Measurements from ENCODE around the gene THRA. TPM values are rescaled to one million over a fixed set of nuclear protein-coding genes. Genes with fewer than 3 reads are reported as not detected.
A peak's percentile ranks its signal among the peaks of the same experiment; 100 is the strongest.

The THRA gene
- total RNA-seq (ENCODE audit: unreplicated experiment), result 13.6 TPM
- long read RNA-seq, result 0 reads

DNA sequence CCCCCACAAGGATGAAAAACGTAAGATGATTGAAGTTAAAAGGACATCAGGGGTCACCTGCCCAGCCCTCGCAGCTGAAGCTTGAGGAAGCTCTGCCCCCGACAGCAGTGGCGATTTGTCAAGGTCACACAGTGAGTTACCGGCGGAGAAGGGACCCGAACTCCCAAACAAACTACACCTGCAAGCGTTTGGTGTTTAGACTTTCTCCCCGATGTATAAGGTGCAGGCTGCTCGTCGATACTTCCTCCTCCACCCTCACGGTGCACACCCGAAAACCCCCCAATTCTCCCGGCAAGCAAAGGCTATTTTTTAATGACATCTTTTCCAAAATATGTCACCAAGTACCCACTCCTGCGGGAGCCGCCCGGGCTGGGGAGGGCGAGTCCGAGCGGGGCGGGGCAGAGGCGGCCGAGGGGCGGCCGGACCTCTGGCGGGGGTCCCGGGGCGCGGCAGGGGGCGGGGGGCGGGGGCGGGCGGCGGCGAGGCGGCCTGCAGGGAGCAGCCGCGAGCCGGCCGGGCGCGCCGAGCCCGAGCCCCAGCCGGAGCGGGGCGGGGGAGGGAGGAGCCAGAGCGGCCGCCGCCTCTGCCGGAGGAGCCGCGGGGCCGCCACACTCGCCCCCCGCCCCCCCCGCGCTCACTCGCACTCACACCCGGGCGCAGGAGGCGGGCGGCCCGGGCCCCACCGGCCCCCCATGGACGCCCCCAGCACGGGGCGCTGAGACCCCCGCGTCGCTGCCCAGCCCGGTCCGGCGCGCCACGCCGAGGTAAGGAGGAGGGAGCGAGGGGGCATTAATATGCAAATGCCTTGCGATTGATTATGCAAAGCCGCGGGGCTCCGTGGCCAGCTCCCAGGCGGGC, at the start of gene THRA:
THRA (plus strand) TSS at position 637 of the 858 bp plus-strand sequence. CDS start 11,524 bp downstream, outside the sequence.
- peak; percentile 66 for DNase-seq (ENCODE audit: low spot score)
- peaks cover 5% of the 10 kb centered on the region for H3K36me3 Mint-ChIP-seq (ENCODE audit: low read depth, unreplicated experiment)
- no peaks in the 10 kb centered on the region for H3K9me3 Mint-ChIP-seq (ENCODE audit: unreplicated experiment)
- peaks cover 40% of the 10 kb centered on the region for H3K4me1 Mint-ChIP-seq (ENCODE audit: unreplicated experiment)
- peak within 1 kb of the TSS; percentile 94 for H3K4me3 Mint-ChIP-seq (ENCODE audit: unreplicated experiment)
- peaks cover 17% of the 10 kb centered on the region for H3K27me3 Mint-ChIP-seq (ENCODE audit: unreplicated experiment)
- TF ChIP-seq, protein P1, sequence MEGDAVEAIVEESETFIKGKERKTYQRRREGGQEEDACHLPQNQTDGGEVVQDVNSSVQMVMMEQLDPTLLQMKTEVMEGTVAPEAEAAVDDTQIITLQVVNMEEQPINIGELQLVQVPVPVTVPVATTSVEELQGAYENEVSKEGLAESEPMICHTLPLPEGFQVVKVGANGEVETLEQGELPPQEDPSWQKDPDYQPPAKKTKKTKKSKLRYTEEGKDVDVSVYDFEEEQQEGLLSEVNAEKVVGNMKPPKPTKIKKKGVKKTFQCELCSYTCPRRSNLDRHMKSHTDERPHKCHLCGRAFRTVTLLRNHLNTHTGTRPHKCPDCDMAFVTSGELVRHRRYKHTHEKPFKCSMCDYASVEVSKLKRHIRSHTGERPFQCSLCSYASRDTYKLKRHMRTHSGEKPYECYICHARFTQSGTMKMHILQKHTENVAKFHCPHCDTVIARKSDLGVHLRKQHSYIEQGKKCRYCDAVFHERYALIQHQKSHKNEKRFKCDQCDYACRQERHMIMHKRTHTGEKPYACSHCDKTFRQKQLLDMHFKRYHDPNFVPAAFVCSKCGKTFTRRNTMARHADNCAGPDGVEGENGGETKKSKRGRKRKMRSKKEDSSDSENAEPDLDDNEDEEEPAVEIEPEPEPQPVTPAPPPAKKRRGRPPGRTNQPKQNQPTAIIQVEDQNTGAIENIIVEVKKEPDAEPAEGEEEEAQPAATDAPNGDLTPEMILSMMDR (IDR thresholded peaks at IDR 0.05; ENCODE audit: unreplicated experiment), result no peak
- H3K27ac Mint-ChIP-seq (ENCODE audit: unreplicated experiment), result peak within 1 kb of the TSS; percentile 61

DNA sequence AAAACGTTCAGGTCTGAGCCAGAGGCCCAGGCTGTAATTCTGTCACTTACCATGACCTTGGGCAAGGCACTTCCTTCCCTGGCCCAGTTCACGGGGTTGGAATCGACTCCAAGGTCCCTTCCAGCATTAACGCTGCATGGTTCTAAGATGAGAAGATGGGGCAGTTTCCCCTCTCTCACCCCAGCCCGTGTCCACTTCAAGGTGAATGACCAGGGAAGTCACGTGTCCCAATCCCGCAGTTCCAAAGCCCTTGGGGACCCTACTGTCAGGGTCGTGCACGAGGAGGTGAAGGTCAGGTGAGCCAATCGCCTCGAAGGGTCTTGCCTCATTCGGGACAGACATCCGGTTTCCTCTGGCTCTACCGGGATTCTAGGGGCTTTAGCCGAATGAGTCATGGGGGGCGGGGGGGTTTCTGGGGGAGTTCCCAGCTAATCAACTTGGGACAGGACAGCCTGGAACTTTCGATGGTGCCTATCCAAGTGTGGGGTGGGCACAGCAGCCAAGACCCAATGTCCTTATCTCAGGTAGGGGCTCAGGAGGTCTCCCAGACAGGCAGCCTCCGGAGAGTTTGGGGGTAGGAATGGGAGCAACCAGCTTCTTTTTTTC, 48.3 kb upstream of the THRA start:
- peaks cover 13% of the 10 kb centered on the region for H3K36me3 Mint-ChIP-seq (ENCODE audit: low read depth, unreplicated experiment)
- H3K27me3 Mint-ChIP-seq (ENCODE audit: unreplicated experiment), result peaks cover 10% of the 10 kb centered on the region
- no peaks in the 10 kb centered on the region for H3K9me3 Mint-ChIP-seq (ENCODE audit: unreplicated experiment)
- TF ChIP-seq, protein P1 (IDR thresholded peaks at IDR 0.05; ENCODE audit: unreplicated experiment), result no peak
- peaks cover 6% of the 10 kb centered on the region for H3K4me1 Mint-ChIP-seq (ENCODE audit: unreplicated experiment)
- no peak overlapping the region for H3K27ac Mint-ChIP-seq (ENCODE audit: unreplicated experiment)
- no peak overlapping the region for H3K4me3 Mint-ChIP-seq (ENCODE audit: unreplicated experiment)
- no peak for DNase-seq (ENCODE audit: low spot score)

- Mint-ChIP-seq H3K4me3 (ENCODE audit: unreplicated experiment) (no peak within 1 kb of the TSS), H3K27me3 (ENCODE audit: unreplicated experiment) (peaks cover 10% of the 10 kb centered on the region), H3K9me3 (ENCODE audit: unreplicated experiment) (no peaks in the 10 kb centered on the region), H3K27ac (ENCODE audit: unreplicated experiment) (no peak within 1 kb of the TSS), H3K36me3 (ENCODE audit: low read depth, unreplicated experiment) (peaks cover 13% of the 10 kb centered on the region), H3K4me1 (ENCODE audit: unreplicated experiment) (peaks cover 4% of the 10 kb centered on the region)
- TF ChIP-seq, protein P1 (IDR thresholded peaks at IDR 0.05; ENCODE audit: unreplicated experiment), result no peak
- no peak for DNase-seq (ENCODE audit: low spot score)
Measured at GRCh38 chr17:40015005-40015997, 47.5 kb upstream of the THRA start, which contains the start of gene CSF3. Gene CSF3 (plus strand): TSS chr17:40015440. CDS start chr17:40015475, 35 bp downstream.

DNA sequence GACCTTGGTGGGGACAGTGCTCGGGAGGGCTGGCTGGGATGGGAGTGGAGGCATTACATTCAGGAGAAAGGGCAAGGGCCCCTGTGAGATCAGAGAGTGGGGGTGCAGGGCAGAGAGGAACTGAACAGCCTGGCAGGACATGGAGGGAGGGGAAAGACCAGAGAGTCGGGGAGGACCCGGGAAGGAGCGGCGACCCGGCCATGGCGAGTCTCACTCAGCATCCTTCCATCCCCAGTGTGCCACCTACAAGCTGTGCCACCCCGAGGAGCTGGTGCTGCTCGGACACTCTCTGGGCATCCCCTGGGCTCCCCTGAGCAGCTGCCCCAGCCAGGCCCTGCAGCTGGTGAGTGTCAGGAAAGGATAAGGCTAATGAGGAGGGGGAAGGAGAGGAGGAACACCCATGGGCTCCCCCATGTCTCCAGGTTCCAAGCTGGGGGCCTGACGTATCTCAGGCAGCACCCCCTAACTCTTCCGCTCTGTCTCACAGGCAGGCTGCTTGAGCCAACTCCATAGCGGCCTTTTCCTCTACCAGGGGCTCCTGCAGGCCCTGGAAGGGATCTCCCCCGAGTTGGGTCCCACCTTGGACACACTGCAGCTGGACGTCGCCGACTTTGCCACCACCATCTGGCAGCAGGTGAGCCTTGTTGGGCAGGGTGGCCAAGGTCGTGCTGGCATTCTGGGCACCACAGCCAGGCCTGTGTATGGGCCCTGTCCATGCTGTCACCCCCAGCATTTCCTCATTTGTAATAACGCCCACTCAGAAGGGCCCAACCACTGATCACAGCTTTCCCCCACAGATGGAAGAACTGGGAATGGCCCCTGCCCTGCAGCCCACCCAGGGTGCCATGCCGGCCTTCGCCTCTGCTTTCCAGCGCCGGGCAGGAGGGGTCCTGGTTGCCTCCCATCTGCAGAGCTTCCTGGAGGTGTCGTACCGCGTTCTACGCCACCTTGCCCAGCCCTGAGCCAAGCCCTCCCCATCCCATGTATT, 46.5 kb upstream of the THRA start:
- no peaks in the 10 kb centered on the region for H3K9me3 Mint-ChIP-seq (ENCODE audit: unreplicated experiment)
- peaks cover 4% of the 10 kb centered on the region for H3K4me1 Mint-ChIP-seq (ENCODE audit: unreplicated experiment)
- peaks cover 18% of the 10 kb centered on the region for H3K36me3 Mint-ChIP-seq (ENCODE audit: low read depth, unreplicated experiment)
- TF ChIP-seq, protein P1 (IDR thresholded peaks at IDR 0.05; ENCODE audit: unreplicated experiment), result no peak
- peaks cover 10% of the 10 kb centered on the region for H3K27me3 Mint-ChIP-seq (ENCODE audit: unreplicated experiment)
- H3K27ac Mint-ChIP-seq (ENCODE audit: unreplicated experiment), result no peak overlapping the region
- H3K4me3 Mint-ChIP-seq (ENCODE audit: unreplicated experiment), result no peak overlapping the region
- DNase-seq (ENCODE audit: low spot score), result no peak

All from endothelial cell (in vitro differentiated cells).